DMS114 treated with DMSO at 0.1 percent for 48 hours (cell line): ENCODE data around the gene FAM171A2.

Experiments
- DNase-seq: peaks from one replicate; lab custom pipeline; 2025; ENCODE audit not compliant: unreplicated experiment; lab: John Stamatoyannopoulos, UW

FAM171A2 gene

GRCh38 chr17:44323359-44324091, 40.1 kb downstream of the FAM171A2 start:
- DNase-seq, result no peak

DNA sequence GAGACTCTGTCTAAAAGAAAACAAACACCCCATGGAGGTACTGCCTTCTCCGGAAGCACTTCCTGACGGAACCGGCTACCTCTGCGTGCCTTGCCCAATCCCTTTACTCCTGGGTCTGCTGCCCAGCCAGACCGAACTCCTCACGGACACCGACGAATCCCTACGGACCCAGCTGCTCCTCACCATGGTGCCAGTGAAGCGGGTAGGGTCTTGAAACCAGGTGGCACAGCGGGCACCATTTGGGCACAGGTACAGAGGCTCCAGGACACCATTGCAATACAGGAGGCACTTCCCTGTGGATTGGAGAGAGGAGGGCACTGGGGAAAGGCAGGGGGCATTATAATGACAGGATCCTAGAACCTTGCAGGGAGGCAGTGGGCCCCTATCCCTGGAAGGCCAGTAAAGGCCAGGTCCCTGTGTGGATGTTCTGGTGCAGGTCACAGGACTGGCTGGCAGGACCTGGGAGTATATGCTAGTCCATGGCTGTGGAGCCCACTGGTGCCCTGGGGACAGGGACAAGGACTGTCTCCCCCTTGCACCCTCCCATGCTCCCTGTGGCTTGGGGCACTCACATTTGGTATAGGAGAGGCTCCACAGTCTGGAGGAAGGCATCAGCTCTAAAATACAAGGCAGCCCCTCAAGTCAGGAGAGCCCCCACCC, 41.3 kb downstream of the FAM171A2 start:
- DNase-seq, result no peak

- no peak for DNase-seq
Observed at GRCh38 chr17:44321246-44322120, 42.2 kb downstream of the FAM171A2 start.

GRCh38 chr17:44320066-44320465, 43.6 kb downstream of the FAM171A2 start:
- no peak for DNase-seq

DNA sequence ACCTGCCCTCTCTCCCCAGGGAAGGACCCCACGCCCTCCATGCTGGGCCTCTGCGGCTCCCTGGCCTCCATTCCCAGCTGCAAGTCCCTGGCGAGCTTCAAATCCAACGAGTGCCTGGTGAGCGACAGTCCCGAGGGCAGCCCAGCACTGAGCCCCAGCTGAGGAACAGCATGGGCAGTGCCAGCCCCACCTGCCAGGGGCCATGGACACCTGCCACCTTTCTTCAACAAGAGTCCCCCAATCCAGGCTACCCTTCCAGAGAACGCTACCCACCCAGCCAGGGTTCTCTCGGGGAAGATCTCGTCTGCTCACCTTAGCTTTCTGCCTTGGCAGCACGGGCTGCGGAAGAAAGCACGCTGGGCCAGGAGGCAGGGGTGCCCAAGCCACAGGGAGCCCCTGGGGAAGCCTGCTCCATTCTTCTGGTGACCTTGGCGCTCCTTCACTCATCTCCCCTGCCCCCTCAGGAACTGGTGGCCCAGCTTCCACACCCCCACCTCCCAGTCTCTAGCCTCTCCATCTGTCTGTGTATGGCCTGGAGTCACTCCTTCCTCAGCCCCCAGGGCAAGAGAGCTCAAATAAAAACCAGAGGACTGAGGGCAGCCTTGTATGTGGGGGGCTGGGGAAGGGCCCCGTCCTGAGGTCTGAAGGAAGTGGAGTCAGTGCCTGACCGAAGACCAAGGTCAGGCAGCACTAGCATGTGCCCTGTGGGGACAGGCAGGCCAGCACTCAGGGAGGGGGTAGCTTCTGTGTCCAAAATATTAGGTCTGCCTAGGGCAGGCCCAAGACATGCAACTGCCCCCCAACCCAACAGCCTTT, 45.4 kb downstream of the FAM171A2 start:
- DNase-seq, result no peak

DNA sequence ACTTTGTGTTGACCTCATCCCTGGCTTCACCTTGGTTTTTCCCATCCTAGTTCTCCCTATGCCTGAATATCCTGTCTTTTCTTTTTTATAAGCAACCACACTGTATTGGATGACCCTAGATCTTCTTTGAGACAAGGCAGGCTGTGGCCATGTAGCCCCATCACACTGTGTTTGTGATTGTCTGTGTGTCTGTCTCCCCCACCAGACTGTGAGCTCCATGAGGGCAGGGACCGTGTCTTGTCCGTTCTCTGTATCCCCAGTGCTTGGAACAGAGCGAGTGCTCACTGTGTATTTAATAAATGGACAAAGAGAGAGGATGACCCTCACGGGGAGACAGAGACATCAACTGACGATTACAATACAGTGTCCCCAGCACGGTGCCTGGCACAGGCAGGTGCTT, 46.1 kb downstream of the FAM171A2 start:
- DNase-seq, result no peak

- DNase-seq, result no peak
Observed at GRCh38 chr17:44315760-44316731, 47.6 kb downstream of the FAM171A2 start.

DNA sequence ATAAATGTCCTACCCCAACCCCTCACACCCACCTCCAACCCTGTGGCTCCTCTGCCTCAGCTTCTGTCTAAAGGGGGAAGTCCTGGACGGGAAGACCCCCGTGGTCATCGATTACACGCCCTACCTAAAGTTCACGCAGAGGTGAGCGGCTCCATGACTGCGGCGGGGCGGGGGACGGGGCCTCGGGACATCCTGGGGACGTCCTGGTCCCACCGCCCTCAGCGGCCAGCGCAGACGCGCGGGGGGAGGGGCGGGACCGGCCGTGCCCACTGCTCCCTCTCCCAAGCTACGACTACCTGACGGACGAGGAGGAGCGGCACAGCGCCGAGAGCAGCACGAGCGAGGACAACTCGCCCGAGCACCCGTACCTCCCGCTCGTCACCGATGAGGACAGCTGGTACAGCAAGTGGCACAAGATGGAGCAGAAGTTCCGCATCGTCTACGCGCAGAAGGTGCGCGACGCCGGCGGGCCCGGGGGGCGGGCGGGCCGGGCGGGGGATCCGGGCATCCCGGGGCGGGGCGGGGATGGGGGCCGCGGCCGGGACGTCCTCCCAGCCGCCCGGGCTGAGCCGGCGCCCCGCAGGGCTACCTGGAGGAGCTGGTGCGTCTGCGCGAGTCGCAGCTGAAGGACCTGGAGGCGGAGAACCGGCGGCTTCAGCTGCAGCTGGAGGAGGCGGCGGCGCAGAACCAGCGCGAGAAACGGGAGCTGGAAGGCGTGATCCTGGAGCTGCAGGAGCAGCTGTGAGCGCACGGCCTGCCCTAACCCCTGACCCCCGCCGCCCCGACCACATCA, 48.6 kb downstream of the FAM171A2 start:
- DNase-seq, result peak; percentile 14

- DNase-seq, result no peak
Observed at GRCh38 chr17:44314524-44314868, 49.2 kb downstream of the FAM171A2 start.

GRCh38 chr17:44314031-44314430, 49.6 kb downstream of the FAM171A2 start:
- no peak for DNase-seq

GRCh38 chr17:44312396-44313104, 51.1 kb downstream of the FAM171A2 start:
- no peak for DNase-seq

DNA sequence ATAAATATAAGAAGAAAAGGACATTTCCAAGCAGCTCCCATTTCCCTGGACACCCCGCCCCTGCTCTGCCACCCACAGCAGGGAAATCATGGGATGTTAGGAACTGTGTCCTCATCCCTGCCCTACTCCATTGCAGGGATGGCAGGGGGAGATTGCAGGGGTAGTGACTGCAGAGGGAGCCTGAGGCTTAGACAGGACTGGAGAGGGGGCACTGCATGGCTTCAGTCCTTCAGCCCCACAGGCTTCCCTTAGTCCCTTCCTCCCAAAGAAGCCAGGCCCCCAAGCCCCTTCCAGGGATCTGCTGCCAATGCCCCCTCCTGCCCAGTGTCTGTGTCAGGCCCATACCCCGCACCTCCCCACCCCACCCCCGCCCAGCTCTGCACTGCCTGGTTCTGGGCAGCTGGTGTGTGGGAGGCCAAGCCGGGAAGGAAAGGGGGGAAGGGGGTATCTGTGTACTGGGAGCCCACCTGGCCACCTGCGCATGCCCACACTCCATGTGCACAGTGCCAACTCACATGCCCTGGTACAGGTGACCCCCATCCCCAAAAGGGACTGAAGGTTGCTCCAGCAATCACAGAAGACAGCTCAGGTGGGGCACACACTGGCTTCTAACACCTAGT, 52.0 kb downstream of the FAM171A2 start:
- no peak for DNase-seq

DNA sequence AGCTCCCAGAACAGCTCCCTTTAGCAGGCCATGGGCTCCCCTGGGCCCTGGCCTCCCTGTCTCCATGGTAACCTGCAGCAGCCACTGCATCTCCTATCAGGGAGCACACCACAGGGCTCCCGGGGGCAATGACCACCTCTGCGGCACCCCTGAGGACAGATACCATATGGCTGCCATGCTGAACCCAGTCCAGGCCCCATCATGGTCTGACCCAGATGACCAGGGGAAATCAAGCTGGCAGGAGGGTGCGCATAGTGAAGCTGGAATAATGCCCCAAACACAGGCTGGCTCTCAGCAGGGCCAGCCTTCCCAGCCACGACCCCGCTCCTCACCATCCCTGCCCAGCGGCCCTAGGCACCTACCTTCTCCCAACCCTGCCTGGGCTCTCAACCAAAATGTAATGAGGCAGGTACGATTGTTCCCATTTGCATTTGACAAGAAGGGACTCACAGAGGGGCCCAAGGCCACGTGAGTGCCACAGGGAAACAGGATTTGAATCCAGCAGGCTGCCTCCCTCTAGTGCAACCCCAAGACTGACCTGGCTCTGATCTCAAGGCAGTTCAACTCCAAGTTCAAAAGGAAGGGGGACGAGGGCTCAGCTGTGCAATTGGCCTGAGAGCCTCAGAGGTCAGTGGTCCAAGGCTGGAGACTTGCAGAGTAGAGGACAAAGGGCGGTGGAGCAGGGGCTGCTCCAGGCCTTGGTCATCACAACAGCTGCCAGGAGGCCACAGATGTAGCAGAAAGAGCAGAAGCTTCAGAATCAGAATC, 52.9 kb downstream of the FAM171A2 start:
- no peak for DNase-seq

DNA sequence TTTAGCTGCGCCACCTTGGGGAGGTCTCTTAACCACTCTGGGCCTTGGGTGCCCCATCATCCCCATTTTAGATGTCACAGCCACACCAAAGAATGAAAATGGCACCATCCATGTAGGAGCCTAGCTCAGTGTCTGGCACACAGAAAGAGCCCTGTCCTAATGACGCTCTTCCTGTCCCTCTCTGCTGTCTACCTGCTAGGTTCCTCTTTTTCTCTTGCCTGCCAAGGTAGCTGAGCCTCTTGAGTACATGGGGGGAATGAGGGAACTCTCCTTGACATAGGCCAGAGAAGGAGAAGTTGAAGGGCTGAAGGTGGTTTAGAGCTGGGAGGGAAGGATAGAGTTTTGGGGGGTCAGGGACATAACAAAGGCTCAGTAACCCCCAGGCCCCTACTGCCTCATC, 53.5 kb downstream of the FAM171A2 start:
- no peak for DNase-seq

DNA sequence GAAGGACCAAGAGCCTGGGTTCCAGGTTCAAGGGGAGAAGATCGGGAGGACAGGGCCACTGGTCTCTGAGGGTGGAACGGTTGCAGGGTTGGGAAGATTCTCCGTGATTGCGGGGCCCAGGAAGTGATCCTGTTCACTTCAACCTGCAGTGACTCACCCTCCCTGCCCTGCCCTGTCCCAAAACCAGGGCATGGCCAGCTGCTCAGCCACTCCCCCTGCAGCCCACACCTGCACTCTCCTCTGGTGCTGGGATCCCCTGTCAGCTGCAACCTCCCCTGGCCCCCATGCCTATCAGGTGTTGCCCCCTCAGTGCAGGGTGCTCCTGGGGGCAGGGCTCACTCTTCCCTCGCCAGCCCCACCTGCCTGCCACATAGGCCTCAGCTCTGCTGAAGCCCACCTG, 54.2 kb downstream of the FAM171A2 start:
- no peak for DNase-seq

DNA sequence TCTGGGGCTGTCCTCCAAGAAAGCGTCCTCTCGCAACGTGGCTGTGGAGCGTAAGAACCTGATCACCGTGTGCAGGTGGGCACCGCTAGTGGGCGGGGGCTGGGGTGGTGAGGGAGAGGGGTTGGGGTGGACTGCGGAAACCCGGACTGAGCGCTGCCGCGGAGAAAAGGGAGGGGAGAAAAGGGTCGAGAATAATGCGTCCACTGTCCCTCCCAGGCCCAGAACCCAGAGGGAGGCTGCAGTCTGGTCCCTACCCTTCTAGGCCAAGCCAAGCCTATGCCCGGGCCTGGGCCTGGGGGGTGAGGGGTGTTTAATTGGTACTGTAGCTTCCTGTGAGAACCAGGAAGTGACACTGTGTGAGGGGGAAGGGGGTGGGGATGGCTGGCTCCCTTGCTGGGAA, 54.8 kb downstream of the FAM171A2 start:
- no peak for DNase-seq

DNA sequence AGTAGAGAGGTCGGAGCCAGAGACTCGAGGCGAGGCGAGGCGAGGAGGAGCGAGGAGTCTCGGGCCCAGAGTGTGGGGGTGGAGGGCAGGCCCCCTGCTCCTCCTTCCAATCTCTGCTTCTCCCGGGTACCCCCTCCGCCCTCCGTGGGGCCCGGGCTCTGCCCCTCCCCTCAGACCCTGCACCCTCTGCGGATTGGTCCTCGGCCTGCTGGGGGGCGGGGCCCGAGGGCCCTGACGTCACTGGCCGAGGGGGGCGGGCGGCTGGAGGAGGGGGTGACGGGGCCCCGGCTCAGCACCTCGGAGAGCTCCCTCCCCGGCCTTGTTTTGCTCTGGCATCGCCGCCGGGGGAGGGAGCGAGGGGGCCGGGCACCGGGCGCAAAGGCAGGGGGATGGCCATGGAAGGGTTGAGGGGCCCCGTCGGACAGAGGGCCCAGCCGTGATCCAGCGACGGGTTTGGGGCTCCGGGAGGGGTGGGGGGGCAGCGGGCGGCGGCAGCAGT, 55.3 kb downstream of the FAM171A2 start, which contains the start of gene RUNDC3A:
TSS of gene RUNDC3A (plus strand) at position 282 of the 499 bp plus-strand sequence. CDS start 232 bp downstream, outside the sequence.
- DNase-seq, result peak; percentile 31
